ENCODE measurements around the gene TANK.

DNA sequence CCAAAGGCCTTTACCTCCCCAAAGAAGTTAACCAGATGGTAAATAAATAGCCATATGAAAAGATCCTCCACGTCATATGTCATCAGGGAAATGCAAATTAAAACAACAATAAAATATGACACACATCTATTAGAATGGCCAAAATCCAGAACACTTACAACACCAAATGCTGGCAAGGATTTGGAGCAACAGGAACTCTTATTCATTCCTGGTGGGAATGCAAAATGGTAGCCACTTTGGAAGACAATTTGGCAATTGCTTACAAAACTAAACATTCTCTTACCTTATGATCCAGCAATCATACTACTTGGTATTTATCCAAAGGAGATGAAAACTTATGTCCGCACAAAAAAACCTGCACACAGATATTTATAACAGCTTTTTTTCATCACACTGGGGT, 1.3 kb upstream of the TANK start:
- TF ChIP-seq, protein P1, sequence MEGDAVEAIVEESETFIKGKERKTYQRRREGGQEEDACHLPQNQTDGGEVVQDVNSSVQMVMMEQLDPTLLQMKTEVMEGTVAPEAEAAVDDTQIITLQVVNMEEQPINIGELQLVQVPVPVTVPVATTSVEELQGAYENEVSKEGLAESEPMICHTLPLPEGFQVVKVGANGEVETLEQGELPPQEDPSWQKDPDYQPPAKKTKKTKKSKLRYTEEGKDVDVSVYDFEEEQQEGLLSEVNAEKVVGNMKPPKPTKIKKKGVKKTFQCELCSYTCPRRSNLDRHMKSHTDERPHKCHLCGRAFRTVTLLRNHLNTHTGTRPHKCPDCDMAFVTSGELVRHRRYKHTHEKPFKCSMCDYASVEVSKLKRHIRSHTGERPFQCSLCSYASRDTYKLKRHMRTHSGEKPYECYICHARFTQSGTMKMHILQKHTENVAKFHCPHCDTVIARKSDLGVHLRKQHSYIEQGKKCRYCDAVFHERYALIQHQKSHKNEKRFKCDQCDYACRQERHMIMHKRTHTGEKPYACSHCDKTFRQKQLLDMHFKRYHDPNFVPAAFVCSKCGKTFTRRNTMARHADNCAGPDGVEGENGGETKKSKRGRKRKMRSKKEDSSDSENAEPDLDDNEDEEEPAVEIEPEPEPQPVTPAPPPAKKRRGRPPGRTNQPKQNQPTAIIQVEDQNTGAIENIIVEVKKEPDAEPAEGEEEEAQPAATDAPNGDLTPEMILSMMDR (IDR thresholded peaks at IDR 0.05; ENCODE audit: low read depth, low read length) = no peak
- TF ChIP-seq POLR2A (IDR thresholded peaks at IDR 0.05; ENCODE audit: extremely low read depth, insufficient read length) = no peak
